ENCODE results near the gene YPEL5.

DNA sequence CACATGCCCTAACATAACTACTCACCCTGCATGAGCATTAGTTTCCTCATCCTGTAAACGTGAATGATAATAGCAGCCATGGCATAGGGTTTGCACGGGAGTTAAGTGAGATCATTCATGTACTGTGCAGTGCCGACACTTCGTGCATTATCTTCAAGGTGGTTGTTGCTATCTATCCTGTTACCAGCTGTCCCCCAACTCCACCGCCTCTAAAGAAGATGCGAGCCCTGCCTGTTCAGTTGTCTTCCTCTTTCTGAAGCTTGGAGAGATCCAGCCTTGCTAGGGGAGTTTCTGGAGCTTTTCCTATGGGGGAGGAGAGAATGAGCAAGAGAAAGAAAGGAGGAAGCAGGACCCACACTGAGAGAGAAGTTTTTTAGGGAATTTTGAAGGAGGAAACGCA lies 34.4 kb downstream of the YPEL5 start:
- TF ChIP-seq, protein P1, sequence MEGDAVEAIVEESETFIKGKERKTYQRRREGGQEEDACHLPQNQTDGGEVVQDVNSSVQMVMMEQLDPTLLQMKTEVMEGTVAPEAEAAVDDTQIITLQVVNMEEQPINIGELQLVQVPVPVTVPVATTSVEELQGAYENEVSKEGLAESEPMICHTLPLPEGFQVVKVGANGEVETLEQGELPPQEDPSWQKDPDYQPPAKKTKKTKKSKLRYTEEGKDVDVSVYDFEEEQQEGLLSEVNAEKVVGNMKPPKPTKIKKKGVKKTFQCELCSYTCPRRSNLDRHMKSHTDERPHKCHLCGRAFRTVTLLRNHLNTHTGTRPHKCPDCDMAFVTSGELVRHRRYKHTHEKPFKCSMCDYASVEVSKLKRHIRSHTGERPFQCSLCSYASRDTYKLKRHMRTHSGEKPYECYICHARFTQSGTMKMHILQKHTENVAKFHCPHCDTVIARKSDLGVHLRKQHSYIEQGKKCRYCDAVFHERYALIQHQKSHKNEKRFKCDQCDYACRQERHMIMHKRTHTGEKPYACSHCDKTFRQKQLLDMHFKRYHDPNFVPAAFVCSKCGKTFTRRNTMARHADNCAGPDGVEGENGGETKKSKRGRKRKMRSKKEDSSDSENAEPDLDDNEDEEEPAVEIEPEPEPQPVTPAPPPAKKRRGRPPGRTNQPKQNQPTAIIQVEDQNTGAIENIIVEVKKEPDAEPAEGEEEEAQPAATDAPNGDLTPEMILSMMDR (IDR thresholded peaks at IDR 0.05): no peak
- no peak for TF ChIP-seq POLR2A (IDR thresholded peaks at IDR 0.05)
